Islet of Langerhans (tissue), 1 donor: ENCODE data around the gene KRT2.

Experiments used
- FAIRE-seq: peaks from one replicate; lab custom pipeline; 2011; peaks lifted over from hg19 to GRCh38; lab: Jason Lieb, UNC

KRT2 gene

DNA sequence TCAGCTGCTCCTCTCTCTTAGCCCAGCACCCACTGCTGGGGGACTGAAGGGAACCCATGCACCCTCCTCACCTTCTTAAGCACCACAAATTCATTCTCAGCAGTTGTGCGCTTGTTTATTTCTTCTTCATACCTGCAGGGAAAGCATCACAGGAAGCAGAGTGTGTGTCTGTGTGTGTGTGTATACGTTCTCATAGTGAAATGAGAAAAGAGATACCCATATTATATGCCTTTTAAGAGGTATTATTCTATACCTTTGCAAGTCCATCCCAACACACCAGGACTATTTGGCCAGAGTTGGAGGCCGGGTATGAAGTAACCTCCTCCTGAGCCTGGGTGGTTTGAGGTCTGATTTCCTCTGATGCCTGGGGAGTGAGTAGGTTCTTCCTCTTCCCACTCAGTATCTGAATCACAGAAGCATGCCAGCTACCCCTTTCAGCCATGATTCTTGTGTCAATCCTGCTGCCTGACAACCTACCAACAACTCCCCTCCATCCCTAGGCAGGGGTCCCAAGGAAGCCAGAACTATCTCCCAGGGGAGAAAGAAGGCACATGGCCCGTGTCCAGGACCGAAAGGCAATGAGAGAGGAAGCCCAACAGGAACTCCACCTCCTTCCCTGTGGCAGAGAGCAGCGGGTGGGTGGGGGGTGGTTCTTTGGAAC is 36.7 kb downstream of the KRT2 start:
- FAIRE-seq = no peak

DNA sequence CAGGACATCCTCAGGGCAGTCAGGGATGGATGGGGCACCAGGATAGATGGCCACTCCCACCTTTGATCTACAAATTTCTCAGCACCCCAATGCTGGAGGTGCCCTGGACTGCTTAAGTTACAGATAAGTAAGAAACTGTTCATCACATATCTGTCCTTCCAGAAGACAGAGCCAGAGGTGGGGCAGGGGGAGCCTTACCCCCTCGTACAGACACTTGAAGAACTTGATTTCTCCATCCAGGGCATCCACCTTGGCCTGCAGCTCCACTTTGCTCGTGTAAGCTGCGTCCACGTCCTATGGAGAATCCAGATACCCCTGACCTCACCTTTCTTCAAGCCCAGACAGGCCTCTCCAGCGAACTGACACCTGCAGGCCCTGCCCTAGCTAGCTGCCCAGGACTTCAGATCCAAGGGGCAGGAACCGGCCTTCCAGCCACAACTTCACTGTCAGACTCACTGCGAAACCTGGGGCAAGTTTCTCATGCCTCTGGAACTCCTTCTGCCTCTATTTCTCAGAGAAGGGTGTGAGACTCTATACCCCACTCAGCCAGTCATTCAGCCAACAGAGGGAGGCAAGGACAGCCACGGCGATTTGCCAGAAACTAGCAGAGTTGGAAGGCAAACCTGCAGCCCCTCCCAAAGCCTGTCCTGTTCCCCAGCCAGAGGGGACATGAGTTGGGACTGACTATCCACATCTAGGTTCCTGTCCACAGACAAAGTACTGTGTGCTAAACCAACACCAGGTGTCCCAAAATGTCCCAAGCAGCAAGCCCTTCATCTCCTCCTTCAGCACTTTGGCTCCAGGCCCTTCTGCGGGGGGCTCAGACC is 37.4 kb downstream of the KRT2 start:
- no peak for FAIRE-seq

DNA sequence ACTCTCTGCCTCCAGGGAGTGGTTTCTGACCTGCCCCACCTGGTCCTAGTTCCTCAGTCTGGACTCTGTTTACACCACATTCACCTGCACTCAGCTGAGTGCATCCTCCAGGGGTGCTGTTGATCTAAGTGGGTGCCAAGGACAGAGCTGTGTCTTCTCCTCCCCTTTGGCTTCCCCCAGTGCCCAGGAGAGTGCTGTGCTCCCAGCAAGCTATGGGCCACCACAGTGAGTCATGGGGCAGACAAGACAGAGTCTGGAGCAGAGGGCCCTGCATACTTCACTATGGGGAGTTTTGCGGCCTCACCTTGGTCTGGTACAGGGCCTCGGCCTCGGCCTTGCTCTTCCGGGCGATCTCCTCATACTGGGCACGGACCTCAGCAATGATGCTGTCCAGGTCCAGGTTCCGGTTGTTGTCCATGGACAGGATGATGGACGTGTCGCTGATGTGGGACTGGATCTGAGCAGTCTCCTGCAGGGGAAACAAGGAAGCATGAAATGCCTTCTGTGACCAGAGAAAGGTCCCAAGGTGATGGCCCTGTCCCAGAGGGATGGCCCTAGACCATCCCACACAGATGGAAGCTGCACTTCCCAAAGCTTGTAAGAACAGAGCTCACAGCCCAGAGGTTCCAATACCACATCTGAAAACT is 38.5 kb downstream of the KRT2 start:
- no peak for FAIRE-seq

- FAIRE-seq = no peak
Observed at GRCh38 chr12:52612431-52613383, 39.3 kb downstream of the KRT2 start.

DNA sequence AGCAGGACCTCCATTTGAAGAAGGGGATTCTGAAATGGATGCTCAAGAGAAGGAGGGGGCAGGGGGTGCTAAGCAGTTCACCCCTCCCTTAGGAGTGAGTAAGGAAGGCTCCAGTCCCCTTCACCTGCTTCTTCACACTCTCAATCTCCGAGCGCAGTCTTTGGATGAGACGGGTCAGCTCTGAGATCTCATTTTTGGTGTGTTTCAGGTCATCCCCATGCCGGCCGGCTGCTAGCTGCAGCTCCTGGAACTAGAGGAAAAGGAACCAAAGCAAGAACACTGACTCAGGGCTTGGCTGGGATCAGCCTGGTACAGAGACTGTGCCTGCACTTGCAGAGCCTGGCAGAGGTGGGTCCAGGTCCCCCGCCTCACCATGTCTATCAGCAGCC is 40.9 kb downstream of the KRT2 start:
- FAIRE-seq = no peak

GRCh38 chr12:52608826-52609630 is 43.0 kb downstream of the KRT2 start:
- no peak for FAIRE-seq

GRCh38 chr12:52608161-52608560 is 43.9 kb downstream of the KRT2 start:
- FAIRE-seq = no peak

- FAIRE-seq = no peak
Observed at GRCh38 chr12:52607314-52607713, 44.7 kb downstream of the KRT2 start.

GRCh38 chr12:52606581-52607218 is 45.3 kb downstream of the KRT2 start:
- no peak for FAIRE-seq

GRCh38 chr12:52606096-52606495 is 45.9 kb downstream of the KRT2 start:
- FAIRE-seq = no peak

DNA sequence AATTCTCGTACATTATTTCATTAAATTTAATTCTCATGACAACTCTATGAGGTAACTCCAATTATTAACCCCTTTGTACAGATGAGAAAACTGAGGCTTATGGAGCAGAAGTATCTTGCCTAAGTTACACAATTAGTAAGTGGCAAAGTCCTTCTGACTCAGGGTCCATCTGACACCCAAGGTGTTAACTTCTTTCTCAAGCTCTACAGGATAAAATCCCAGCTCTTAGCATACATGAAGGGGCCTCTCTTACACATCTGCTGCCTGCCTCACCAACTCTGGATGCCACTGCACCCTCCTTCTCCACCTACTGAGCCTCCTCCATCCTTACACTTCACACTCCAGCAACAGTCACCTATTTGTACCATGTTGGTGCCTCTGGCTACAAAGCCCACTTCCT is 46.5 kb downstream of the KRT2 start:
- FAIRE-seq = no peak

DNA sequence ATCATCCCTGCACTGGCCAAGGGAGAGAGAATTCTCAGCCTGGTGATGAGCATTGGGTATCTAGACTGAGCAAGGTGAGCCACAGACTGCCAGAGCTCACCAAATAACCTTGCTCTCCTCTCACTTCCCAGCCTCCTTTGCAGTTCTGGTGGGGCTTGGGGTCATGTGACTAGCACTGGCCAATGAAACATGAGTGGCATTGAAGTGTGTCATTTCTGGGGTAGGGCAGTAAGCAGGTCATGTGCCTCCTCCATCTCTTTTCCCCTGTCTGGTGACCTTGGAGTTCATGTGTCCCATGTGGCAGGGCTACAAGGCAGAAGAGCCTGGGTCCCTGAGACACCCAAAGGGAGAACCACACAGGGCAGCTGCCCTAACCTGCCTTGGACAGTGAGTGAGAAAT is 47.2 kb downstream of the KRT2 start:
- FAIRE-seq = no peak

DNA sequence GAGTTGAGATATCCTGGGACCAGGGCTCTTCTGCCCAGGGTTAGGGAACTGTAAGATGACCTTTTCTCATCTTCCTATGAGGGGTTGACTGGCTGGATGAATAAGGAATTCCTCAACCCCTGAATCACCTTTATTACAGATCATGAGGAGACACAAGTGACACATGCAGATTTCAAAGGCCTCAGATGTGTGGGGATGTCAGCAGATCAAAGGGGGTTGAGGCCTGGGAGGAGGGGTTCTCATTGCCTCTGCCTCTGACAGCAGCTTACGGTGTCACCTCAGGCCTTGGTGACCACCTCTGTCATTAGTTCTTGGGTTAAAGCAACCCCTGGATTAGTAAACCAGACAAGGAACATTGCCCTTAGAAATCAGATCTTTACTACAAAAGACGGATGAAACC is 48.7 kb downstream of the KRT2 start:
- FAIRE-seq = no peak

DNA sequence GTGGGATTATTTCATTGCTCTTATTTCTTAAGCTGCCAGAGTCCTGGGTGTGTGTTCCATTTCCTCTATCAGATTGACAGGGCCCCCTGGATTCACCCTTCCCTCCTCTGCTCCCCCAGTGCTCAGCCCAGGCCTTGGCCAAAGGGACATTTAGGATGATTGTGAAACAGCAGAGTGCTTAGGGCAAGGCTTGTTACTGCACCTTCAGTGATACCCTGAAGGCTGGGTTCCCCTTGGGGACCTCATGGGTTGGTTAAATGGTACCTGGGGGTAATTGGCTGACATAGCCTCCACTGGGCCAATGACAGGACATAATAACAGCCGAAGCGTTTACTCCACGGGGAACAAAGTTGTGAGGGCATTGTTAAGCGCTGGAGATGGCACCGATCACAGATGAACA is 49.5 kb downstream of the KRT2 start:
- FAIRE-seq = no peak

GRCh38 chr12:52601671-52602070 is 50.3 kb downstream of the KRT2 start:
- FAIRE-seq = no peak

DNA sequence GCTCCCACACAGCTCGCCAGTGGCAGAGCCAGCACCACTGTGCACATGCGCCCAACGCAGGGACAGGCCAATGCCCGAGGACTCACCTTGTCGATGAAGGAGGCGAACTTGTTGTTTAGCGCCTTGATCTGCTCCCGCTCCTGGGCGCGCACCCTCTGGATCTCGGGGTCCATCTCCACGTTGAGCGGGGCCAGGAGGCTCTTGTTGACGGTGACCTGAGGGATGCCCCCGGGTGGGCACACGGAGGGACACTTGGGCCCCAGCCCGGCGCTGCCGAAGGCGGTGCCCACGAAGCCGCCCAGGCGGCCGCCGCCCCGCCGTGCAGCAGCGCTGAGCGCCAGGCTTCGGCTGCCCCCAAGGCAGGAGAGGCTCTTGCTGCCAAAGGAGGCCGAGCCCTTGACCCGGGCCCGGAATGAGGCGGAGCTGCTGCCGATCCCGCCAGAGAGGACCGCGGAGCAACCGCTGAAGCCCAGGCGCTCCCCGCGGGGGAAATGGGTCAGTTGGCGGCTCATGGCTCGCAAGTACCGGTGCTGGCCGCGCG is 51.0 kb downstream of the KRT2 start, which contains the start of gene KRT72:
Gene KRT72, minus strand, starts transcription at position 523 of the 541 bp plus-strand sequence. Its CDS starts 11 bp downstream, at position 512.
- no peak for FAIRE-seq

GRCh38 chr12:52600475-52600874 is 51.5 kb downstream of the KRT2 start:
- FAIRE-seq = no peak

GRCh38 chr12:52600071-52600470 is 51.9 kb downstream of the KRT2 start:
- FAIRE-seq = no peak

- no peak for FAIRE-seq
Observed at GRCh38 chr12:52598966-52599365, 53.0 kb downstream of the KRT2 start.
